ENCODE data around the gene EOGT. TPM values are rescaled to one million over a fixed set of nuclear protein-coding genes. Genes with fewer than 3 reads are reported as not detected.
A peak's percentile ranks its signal among the peaks of the same experiment; 100 is the strongest.

The EOGT gene
- 35.5 TPM for total RNA-seq

GRCh38 chr3:69013253-69014021, at the start of gene EOGT:
TSS of gene EOGT (minus strand) at chr3:69013684. CDS start at chr3:69009846, 3,838 bp downstream.
- peak; percentile 90 for DNase-seq

GRCh38 chr3:69059688-69060087, 46.2 kb upstream of the EOGT start:
- DNase-seq, result no peak

GRCh38 chr3:69058947-69059224, 45.4 kb upstream of the EOGT start:
- DNase-seq, result no peak

- no peak for DNase-seq
Observed at GRCh38 chr3:69058180-69058946, 44.9 kb upstream of the EOGT start.

- DNase-seq, result no peak
Observed at GRCh38 chr3:69052472-69052898, 39.0 kb upstream of the EOGT start.

- peak; percentile 99 for DNase-seq
Observed at GRCh38 chr3:69051756-69052471, 38.4 kb upstream of the EOGT start, which contains the start of gene TMF1. TSS of gene TMF1 (minus strand) at chr3:69052333. CDS start at chr3:69052086, 247 bp downstream.

- no peak for DNase-seq
Observed at GRCh38 chr3:69048990-69049389, 35.5 kb upstream of the EOGT start.

- DNase-seq, result no peak
Observed at GRCh38 chr3:69044608-69045007, 31.1 kb upstream of the EOGT start.

GRCh38 chr3:69033470-69033869, 20.0 kb upstream of the EOGT start:
- DNase-seq, result no peak

GRCh38 chr3:69032737-69033136, 19.3 kb upstream of the EOGT start:
- no peak for DNase-seq

- DNase-seq, result no peak
Observed at GRCh38 chr3:69032142-69032541, 18.7 kb upstream of the EOGT start.

GRCh38 chr3:69031635-69032034, 18.2 kb upstream of the EOGT start:
- DNase-seq, result no peak

GRCh38 chr3:69020857-69021256, 7.4 kb upstream of the EOGT start:
- DNase-seq, result no peak

GRCh38 chr3:69020424-69020823, 6.9 kb upstream of the EOGT start:
- no peak for DNase-seq

GRCh38 chr3:69016901-69017300, 3.4 kb upstream of the EOGT start:
- no peak for DNase-seq

GRCh38 chr3:69016102-69016501, 2.6 kb upstream of the EOGT start:
- DNase-seq, result no peak

GRCh38 chr3:69014022-69014580, 617 bp upstream of the EOGT start:
- no peak for DNase-seq

GRCh38 chr3:69012800-69013252, 658 bp downstream of the EOGT start:
- peak; percentile 73 for DNase-seq

GRCh38 chr3:69012100-69012799, 1.2 kb downstream of the EOGT start:
- DNase-seq, result peak; percentile 8

- no peak for DNase-seq
Observed at GRCh38 chr3:69011096-69011730, 2.3 kb downstream of the EOGT start.
